ENCODE data around the gene GAMT. TPM values are rescaled to one million over a fixed set of nuclear protein-coding genes. Genes with fewer than 3 reads are reported as not detected.
A peak's percentile ranks its signal among the peaks of the same experiment; 100 is the strongest.

Gene GAMT
- total and polyA plus RNA-seq, 2 of the 13 experiments (the other 11 are each of a cell fraction or from before 2014, with no cell fraction given) = 115 to 124 TPM

DNA sequence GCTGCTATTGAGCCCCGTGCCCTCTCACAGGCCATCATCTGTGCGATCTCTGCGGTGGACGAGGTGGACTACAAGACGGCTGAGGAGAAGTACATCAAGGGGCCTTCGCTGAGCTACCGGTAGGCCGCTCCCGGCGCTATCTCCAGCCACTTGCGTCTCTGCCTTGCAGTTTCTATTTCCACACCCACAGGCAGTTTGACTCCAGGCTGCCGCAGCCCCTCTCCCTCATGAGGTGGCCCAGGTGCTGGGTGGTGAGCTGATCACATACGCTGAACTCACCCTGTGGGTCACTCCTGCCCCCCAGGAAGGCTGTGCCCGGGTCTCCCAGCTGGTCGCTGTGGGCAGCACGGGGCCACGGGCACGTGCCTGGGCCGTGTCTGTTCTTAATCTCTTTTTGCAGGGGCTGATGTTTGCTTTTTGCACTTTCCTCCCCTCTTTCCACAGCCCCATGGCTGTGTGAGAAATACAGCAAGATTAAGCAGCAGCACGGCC is 28.3 kb downstream of the GAMT start (continued):
- TF ChIP-seq, protein P1, sequence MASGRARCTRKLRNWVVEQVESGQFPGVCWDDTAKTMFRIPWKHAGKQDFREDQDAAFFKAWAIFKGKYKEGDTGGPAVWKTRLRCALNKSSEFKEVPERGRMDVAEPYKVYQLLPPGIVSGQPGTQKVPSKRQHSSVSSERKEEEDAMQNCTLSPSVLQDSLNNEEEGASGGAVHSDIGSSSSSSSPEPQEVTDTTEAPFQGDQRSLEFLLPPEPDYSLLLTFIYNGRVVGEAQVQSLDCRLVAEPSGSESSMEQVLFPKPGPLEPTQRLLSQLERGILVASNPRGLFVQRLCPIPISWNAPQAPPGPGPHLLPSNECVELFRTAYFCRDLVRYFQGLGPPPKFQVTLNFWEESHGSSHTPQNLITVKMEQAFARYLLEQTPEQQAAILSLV (CRISPR knock-in tag; IDR thresholded peaks at IDR 0.05; ENCODE audit: borderline replicate concordance) = 0 out of 2 replicates have a peak, but pooled peaks have one; percentile 42
- TF ChIP-seq ARNTL (CRISPR knock-in tag; IDR thresholded peaks at IDR 0.05) (peak; percentile 78; the same call in 1 of the 2 replicates), RBFOX2 (IDR thresholded peaks at IDR 0.05; ENCODE audit: low read depth, low read length) (peak; percentile 40; the same call in 1 of the 2 replicates), ZSCAN22 (CRISPR knock-in tag; IDR thresholded peaks at IDR 0.05) (peak; percentile 34; the same call in 1 of the 2 replicates), FLYWCH1 (CRISPR knock-in tag; IDR thresholded peaks at IDR 0.05) (0 out of 2 replicates have a peak, but pooled peaks have one; percentile 5), NR2C2 (CRISPR knock-in tag; IDR thresholded peaks at IDR 0.05; ENCODE audit: borderline replicate concordance) (0 out of 2 replicates have a peak, but pooled peaks have one; percentile 26), GZF1 (CRISPR knock-in tag; IDR thresholded peaks at IDR 0.05) (0 out of 2 replicates have a peak, but pooled peaks have one; percentile 2), ZNF605 (CRISPR knock-in tag; IDR thresholded peaks at IDR 0.05) (0 out of 2 replicates have a peak, but pooled peaks have one; percentile 16), RBM39 (IDR thresholded peaks at IDR 0.05; ENCODE audit: low read depth, low read length, poor library complexity, severe bottlenecking) (peak; percentile 26), JUND (CRISPR knock-in tag; IDR thresholded peaks at IDR 0.05) (0 out of 2 replicates have a peak, but pooled peaks have one; percentile 10), ZNF547 (CRISPR knock-in tag; IDR thresholded peaks at IDR 0.05) (0 out of 2 replicates have a peak, but pooled peaks have one; percentile 12), ZSCAN20 (CRISPR knock-in tag; IDR thresholded peaks at IDR 0.05; ENCODE audit: borderline replicate concordance) (no peak)
- TF ChIP-seq, protein P2, sequence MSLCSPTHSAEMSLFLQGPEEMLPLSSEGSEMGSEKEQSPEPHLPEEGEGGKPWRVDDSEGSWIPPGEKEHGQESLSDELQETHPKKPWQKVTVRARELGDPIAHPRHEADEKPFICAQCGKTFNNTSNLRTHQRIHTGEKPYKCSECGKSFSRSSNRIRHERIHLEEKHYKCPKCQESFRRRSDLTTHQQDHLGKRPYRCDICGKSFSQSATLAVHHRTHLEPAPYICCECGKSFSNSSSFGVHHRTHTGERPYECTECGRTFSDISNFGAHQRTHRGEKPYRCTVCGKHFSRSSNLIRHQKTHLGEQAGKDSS (CRISPR knock-in tag; IDR thresholded peaks at IDR 0.05; ENCODE audit: borderline replicate concordance, low read depth) = peak; percentile 35; the same call in 1 of the 2 replicates
- TF ChIP-seq, protein P3, sequence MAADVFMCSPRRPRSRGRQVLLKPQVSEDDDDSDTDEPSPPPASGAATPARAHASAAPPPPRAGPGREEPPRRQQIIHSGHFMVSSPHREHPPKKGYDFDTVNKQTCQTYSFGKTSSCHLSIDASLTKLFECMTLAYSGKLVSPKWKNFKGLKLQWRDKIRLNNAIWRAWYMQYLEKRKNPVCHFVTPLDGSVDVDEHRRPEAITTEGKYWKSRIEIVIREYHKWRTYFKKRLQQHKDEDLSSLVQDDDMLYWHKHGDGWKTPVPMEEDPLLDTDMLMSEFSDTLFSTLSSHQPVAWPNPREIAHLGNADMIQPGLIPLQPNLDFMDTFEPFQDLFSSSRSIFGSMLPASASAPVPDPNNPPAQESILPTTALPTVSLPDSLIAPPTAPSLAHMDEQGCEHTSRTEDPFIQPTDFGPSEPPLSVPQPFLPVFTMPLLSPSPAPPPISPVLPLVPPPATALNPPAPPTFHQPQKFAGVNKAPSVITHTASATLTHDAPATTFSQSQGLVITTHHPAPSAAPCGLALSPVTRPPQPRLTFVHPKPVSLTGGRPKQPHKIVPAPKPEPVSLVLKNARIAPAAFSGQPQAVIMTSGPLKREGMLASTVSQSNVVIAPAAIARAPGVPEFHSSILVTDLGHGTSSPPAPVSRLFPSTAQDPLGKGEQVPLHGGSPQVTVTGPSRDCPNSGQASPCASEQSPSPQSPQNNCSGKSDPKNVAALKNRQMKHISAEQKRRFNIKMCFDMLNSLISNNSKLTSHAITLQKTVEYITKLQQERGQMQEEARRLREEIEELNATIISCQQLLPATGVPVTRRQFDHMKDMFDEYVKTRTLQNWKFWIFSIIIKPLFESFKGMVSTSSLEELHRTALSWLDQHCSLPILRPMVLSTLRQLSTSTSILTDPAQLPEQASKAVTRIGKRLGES (CRISPR knock-in tag; IDR thresholded peaks at IDR 0.05; ENCODE audit: borderline replicate concordance) = peak; percentile 19; the same call in 1 of the 2 replicates
- TF ChIP-seq, protein P4, sequence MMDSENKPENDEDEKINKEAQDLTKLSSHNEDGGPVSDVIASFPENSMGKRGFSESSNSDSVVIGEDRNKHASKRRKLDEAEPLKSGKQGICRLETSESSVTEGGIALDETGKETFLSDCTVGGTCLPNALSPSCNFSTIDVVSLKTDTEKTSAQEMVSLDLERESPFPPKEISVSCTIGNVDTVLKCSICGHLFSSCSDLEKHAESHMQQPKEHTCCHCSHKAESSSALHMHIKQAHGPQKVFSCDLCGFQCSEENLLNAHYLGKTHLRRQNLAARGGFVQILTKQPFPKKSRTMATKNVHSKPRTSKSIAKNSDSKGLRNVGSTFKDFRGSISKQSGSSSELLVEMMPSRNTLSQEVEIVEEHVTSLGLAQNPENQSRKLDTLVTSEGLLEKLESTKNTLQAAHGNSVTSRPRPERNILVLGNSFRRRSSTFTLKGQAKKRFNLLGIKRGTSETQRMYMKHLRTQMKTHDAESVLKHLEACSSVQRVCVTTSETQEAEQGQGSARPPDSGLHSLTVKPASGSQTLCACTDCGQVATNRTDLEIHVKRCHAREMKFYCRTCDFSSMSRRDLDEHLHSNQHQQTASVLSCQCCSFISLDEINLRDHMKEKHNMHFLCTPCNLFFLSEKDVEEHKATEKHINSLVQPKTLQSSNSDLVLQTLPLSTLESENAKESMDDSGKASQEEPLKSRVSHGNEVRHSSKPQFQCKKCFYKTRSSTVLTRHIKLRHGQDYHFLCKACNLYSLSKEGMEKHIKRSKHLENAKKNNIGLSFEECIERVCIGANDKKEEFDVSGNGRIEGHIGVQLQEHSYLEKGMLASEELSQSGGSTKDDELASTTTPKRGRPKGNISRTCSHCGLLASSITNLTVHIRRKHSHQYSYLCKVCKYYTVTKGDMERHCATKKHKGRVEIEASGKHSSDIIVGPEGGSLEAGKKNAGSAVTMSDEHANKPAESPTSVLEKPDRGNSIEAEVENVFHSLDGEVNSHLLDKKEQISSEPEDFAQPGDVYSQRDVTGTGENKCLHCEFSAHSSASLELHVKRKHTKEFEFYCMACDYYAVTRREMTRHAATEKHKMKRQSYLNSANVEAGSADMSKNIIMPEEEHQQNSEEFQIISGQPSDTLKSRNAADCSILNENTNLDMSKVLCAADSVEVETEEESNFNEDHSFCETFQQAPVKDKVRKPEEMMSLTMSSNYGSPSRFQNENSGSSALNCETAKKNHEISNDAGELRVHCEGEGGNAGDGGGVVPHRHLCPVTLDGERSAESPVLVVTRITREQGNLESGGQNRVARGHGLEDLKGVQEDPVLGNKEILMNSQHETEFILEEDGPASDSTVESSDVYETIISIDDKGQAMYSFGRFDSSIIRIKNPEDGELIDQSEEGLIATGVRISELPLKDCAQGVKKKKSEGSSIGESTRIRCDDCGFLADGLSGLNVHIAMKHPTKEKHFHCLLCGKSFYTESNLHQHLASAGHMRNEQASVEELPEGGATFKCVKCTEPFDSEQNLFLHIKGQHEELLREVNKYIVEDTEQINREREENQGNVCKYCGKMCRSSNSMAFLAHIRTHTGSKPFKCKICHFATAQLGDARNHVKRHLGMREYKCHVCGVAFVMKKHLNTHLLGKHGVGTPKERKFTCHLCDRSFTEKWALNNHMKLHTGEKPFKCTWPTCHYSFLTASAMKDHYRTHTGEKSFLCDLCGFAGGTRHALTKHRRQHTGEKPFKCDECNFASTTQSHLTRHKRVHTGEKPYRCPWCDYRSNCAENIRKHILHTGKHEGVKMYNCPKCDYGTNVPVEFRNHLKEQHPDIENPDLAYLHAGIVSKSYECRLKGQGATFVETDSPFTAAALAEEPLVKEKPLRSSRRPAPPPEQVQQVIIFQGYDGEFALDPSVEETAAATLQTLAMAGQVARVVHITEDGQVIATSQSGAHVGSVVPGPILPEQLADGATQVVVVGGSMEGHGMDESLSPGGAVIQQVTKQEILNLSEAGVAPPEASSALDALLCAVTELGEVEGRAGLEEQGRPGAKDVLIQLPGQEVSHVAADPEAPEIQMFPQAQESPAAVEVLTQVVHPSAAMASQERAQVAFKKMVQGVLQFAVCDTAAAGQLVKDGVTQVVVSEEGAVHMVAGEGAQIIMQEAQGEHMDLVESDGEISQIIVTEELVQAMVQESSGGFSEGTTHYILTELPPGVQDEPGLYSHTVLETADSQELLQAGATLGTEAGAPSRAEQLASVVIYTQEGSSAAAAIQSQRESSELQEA (CRISPR knock-in tag; IDR thresholded peaks at IDR 0.05; ENCODE audit: not compliant biosample characterization) = peak; percentile 35

Measured in HepG2 (cell line).